Measurements from ENCODE around the gene ESPL1. TPM values are rescaled to one million over a fixed set of nuclear protein-coding genes. Genes with fewer than 3 reads are reported as not detected.
A peak's percentile ranks its signal among the peaks of the same experiment; 100 is the strongest.

Gene ESPL1
- polyA plus RNA-seq (ENCODE audit: insufficient read length in 4 of 4), result 10 to 100 TPM in 2 of 4 donors, 1 to 10 TPM in 2; 8.1 to 14.3 (median 9.2) TPM

DNA sequence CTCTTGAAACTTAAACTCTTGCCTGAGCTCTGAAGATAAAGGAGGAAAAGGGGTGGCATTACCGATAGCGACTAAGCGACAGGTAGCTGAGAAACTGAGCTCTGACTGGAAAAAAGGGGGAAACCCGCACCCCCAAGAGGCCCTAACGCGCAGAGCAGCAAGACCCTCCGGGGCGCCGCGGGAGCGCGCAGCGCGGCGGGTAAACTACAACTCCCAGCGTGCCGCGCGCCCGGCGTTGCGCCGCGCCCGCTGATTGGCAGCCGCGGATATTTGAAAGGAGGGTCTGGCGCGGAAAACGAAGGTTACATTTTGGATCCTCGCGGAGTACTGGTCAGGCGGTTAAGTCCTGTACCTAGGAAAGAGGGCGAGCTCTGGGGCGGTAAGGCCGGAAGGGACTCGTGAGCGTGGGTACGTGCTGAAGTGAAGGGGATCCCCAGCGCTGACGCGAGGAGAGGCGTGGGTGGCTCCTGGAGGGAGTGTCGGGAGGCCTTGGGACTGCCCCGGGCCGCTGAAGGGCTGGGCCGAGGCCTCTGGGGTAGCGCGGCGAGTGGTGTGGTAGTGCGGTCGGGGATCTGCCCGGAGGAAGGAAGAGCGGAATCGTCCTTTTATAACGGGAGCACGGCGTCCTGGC lies at the start of gene ESPL1:
Gene ESPL1, plus strand, starts transcription at position 301 of the 631 bp plus-strand sequence. CDS start 468 bp downstream, outside the sequence.
- peak; percentile 60 to 76 (median 72) for DNase-seq (ENCODE audit: low read depth in 4 of 4, low spot score in 3 of 4)

DNA sequence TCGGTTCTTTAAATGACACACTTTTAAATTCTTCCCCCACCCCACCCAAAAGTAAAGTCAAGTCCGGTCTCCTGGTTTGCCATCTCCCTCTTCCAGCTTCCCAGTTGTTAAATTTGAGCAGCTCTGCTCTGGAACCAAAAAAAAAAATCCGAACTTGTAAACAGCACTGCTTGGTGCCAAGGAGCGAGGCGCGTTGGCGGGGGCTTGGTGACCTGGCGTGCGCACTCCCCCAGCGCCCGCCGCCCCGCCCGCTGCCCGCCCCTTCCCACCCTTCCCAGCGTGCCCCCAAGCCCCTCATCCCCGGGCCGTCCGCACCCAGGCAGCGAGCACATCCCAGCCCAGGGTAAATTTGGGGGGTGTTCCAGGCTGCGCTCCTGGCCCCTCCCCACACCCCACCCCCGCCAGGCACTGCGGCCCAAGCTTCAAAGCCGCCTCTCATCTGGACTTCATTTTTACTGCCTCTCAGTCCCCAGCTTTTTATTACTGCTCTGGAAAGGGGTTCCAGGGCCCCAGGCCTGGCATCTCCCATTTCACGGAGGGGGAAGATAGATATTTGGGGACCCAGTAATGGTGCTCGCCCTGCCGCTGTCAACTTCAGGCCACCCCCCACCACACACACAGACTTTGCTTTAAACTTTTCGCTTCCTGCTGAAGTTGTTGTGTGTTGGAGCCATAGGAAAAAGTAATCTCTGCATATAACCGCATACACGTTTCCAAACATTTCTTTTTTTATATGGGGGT lies 49.4 kb upstream of the ESPL1 start:
- no peak for DNase-seq (ENCODE audit: low read depth in 4 of 4, low spot score in 3 of 4)

DNA sequence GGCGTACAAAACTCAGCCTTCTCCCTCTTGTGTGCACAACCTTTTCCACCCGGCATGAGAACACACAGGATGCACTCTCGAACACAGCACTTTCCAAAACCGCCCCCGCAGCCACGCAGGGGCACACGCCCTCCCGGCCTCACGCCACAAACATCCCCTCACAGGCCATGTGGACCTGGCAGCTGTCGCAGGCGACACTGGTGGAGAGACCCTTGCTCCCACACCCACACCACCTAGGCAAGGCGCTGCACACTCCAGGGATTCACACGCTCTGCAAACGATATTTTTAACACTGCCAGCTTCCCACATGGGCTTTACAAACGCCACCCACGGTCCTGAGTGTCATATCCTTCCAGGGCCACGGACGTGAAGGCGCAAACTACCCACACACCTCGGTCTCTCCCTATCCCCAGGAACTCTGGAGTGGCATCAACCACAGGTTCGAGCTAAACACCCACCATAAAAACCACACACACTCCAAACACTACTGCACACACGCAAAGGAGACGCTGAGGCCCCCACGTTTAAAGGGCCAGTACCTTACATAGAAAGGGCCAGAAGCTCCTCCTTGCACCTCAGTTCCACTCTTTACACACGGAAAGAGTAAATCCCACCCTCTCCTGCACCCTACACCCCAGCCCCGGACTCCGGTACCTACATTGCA lies 48.7 kb upstream of the ESPL1 start:
- DNase-seq (ENCODE audit: low read depth in 4 of 4, low spot score in 3 of 4), result no peak

DNA sequence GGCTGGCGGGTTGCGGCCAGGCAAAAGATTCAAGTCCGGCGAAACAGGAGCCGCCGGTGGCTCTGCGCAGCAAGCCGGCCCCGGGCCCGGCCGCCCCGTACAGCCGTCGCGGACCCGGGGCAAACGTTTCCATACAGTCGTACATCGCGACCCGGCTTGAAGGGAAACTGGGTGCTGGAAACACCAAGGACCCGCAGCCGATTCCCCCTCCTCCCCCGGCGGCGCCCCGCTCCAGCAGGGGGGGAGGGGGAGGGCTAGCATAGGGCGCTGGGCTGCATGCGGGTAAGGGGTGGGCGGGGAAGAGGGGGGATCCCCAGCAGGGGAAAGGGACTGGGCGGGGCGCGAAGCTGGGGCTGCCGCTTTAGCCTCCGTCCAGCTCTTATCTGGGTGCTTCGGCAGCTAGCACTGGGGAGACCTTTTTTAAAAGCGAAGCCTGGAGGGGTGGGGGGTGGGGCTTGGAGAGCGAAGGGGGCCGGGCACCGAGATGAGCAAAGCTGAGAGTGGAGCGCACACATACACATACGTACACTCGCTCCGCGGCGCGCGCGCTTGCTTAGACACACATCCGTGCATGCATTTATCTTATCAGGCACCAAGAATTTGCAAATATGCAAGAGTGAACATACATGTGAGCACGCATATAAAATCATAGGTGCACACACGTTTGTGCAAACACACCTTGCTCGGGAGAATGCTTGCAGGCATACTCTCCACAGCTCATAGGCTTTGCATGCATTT lies 48.0 kb upstream of the ESPL1 start:
- DNase-seq (ENCODE audit: low read depth in 4 of 4, low spot score in 3 of 4), result no peak

DNA sequence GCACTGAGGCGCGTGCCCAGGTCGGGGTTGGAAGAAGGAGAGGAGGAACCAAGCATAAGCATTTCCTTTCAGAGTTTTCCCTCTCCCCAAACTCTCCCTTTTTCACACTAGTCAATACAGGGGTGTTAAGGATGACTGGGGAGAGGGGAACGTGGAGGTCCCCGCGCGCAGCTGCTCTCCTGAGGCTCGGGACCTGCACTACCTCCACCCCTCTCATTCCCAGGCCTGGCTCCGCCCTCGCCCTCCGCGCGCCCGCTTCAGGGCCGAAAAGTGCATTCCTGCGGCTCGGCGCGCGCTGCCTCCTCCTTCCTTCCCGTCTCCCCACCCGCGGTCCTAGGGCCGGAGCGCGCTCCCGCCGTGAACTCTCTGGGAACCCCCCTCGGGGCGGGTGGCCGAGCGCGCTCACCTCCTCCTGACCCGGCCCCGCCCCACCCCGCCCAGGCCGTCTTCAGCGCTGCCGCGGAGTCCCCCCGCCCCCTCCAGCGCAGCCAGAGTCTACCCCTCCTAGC lies 47.4 kb upstream of the ESPL1 start:
- DNase-seq (ENCODE audit: low read depth in 4 of 4, low spot score in 3 of 4), result peak in 3 of 4 donors; percentile 72 to 84 (median 80)

DNA sequence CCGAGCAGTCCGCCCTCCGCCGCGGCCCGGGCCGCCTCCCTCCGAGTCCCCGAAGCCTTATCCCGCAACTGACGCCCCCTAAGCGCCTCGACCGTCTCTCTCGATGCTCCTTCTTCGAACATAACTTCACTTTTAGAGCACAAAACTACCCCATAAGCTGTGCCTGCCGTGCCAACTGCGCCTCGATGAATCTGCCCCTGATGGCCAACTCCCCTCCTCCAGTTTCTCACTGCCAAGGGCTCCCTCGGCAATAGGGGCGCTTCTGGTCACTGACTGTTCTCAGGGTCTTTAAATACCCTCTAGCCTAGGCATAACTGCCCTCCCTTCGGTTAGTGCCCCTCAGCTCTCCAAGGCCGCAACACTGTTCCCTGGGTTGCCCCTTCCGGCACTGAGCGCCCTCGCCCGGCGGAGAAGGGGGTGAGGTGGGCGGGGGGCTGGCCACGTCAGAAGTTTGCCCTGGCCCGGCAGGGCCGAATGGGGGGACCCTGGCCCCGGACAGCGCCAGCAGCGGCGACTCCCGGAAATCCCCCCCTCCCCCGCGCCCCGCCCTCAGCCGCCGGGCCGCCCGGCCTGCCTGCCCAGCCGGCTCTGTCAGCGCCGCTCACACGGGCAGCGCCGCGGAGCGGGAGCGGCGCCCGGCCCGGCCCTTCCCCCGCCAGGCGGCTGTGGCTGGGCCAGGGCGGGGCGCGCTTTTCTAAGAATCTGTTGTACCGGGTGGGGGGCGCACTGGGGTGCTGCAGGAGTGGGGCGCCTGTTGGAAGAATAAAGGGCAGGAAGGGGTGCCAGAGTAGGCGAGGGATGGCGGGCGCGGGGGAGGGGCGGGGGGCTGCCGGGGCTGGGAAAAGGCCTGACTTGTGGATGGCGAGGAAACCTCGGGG lies 46.7 kb upstream of the ESPL1 start:
- DNase-seq (ENCODE audit: low read depth in 4 of 4, low spot score in 3 of 4), result no peak

DNA sequence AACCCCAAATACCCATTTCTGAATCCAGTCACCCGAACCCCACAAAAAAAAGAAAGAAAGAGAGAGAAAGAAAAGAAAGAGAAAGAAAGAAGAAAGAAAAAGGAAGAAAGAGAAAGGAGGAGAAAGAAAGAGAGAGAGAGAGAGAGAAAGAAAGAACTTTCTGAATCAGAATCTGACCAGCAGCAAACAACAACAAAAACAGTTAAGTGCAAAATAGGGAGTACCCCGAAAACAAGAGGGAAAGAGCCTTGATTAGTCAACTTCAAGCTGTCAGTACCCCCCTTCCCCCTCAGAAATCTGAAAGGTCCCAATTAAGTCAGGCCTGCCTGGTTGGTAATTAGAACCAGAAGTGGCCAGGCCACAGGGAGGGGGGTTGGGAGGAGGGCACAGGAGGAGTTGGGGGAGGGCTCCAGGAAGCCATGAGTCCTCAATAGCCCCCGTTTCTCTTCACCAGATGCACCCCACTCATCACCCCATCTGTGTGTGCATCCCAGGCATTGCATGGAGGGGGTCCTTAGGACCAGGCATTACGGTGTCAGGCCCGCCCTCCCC lies 45.9 kb upstream of the ESPL1 start:
- DNase-seq (ENCODE audit: low read depth in 4 of 4, low spot score in 3 of 4), result no peak

DNA sequence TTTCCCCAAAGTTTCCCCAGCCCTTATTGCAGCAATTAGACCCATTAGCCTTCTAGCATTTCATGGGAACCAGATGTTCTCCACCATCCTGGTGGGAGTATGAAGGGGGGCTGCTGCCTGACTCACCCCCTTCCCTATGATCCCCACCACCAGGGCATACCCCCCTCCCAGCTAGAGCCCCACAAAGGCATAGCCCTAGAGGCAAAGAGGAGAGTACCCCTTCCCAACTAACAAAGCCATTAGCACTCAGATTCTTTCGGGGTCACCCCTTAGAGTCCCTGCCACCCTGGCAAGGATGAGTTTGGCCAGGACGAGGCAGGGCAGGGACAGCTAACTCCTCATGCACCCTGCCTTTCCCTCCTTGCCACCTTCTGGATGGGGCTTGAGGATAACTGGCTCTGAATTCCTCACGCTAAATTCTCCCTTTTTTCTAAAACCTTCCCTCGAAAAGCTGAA lies 45.3 kb upstream of the ESPL1 start:
- DNase-seq (ENCODE audit: low read depth in 4 of 4, low spot score in 3 of 4), result no peak

DNA sequence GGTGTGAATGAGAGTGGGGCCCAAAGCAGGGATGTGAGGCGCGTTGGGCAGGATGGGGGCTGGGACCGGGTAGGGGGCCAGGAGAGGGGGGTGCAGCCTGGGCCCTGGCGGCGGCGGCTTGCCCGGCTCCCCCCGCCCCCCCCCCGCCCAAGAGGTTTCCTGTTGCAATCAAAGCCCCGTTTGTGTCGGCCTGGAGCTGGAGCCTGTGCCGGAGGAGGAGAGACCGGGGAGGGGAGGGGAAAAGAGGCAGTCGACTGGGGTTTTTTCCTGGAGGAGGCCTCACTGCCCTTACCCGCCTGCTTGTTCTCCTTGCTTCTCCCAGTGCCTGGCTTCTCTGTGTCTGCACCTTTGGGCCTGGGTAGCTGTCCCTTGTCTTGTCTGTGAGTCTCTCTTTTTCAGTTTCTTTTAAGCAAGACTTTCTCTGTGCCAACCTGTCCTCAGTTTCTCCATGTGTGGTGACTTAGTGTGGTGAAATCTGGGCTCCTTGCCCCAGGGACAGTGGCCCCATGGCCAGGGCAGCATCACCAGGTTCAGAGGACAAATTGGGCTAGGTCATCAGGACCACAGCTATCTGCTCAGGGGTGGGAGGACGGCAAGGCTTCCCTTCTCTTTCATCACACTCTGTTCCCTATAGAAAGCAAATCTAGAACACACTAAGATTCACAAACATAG lies 44.6 kb upstream of the ESPL1 start:
- no peak for DNase-seq (ENCODE audit: low read depth in 4 of 4, low spot score in 3 of 4)

DNA sequence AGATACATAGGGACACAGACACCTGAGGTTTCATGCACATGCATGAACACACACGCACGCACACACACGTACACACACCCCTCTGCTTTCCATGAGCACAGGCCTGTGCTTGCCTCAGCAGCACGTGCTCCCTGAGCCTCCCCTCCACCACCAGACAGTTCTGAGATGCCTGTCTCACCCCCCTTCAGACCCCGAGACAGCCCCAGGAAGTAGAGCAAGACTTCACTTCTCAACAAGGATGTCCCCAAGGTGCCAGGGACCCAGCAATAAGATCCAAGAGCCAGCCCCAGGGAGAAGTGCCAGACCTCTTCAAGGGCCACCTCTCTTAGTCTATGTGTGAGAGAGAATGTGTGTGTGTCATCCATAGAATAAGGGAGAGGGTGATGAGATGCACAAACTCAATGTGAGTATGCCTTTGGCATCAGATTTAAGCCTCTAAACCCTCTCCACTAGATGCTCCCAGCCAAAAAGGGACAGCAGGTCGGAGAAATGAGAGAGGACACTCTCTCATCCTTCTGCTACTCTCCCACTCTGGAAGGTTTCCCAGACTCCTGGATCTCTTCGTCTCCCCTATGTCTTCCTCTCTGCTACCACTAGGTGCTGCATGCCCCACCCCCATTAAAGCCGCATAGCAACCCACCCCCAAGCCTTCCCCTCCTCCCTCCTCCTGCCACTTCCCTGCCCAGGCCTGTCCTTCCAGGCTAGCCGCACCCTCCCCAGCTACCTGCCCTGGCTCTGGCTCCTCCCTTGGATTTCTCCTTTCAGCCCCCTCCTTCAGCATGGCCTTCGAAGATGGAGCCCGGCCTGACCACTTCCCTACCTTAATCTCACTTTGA lies 43.8 kb upstream of the ESPL1 start:
- DNase-seq (ENCODE audit: low read depth in 4 of 4, low spot score in 3 of 4), result no peak

DNA sequence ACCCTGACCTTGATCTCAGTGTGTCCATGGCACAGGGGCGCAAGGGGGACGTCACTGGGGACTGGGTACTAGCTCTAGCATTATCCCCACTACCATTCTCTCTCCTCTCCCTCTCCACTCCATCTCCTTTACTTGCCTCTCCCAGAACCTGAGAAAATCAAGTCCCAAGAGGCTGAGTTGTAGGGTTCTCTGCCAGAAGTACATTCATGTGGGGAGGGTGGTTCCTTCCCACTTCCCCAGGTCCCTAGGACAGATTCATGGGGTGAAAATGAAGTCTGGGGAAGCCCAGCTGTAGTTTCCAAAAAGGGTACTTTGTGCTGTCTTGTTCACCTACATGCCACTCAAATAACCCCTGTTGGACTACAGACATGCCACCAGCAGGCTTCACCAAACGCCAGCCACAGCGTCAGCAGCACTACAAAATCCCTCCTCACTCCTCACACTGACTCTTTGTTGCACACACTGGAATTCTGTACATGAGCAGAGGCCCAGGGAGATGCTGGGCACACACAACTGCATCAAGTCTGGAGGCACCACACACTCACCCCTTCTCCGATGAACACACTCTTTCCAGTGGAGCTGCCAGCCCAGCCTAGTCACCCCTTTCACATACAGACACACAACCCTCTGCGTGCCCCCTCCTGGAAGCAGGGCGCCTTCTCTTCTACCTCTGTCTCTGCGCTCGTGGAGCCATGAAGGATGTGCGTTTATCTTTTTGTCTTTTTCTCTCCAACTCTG lies 43.0 kb upstream of the ESPL1 start:
- DNase-seq (ENCODE audit: low read depth in 4 of 4, low spot score in 3 of 4), result no peak

DNA sequence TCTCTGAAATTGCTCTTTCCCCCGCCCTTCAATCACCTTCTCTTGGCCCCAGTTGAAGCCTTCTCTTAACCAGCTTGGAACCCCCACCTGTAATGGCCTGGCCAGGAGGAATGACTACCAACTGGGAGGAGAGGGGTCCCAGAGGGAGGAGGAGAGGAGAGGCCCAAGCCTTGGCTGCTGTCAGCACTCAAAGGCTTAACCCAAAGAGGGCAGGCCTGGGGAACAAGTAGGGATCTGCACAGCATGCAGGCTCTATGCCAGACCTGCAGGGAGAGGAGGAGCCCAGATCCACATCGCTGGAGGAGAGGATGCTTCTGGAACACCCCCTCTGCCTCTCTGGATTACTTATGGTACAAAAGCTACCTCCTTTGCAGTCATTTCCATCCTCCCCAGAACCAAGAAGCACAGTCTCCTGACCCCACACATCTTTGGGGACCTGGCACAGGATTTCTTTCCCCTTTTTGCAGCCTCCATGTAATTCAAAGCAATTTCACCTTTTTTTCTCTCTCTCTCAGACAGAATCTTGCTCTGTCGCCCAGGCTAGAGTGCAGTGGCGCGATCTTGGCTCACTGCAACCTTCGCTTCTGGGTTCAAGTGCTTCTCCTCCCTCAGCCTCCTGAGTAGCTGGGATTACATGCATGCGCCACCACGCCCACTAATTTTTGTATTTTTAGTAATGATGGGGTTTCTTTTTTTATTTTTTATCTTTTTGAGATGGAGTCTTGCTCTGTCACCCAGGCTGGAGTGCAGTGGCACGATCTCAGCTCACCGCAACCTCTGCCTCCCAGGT lies 42.3 kb upstream of the ESPL1 start:
- no peak for DNase-seq (ENCODE audit: low read depth in 4 of 4, low spot score in 3 of 4)

DNA sequence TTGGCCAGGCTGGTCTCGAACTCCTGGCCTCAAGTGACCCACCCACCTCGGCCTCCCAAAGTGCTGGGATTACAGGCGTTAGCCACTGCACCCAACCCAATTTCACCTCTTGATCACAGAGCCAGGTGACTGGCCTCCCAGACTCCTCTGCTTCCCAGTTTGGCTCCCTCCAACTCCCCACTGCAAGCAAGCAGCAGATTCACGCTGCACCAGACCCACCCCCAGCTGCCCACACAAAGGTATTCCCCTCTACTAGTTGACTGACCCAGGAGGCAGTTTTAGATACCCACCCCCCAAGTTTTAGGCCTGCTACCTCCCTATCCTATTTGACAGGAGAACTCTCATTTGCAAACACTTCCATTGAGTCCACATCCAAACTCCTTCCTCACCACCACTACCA lies 41.3 kb upstream of the ESPL1 start:
- DNase-seq (ENCODE audit: low read depth in 4 of 4, low spot score in 3 of 4), result no peak

DNA sequence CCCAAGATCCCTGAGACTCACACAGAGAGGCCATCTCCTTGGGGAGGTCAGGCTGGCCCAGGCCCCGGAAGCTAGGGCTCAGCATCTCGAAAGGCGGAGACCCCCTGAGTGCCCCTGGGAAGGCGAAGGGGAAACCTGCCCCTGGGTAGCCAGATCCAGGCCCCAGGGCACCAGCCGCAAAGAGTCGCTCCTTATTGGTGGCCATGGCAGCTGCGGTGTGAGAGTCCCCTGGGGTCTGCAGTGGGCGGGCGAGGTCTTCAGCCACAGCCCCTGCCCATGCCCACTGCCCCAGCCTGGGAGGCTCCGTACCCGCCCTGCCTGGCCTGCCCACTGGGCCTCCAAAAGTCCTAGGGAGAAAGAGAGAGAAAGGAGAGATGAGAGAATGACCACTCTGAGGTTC lies 40.8 kb upstream of the ESPL1 start:
- DNase-seq (ENCODE audit: low read depth in 4 of 4, low spot score in 3 of 4), result no peak

DNA sequence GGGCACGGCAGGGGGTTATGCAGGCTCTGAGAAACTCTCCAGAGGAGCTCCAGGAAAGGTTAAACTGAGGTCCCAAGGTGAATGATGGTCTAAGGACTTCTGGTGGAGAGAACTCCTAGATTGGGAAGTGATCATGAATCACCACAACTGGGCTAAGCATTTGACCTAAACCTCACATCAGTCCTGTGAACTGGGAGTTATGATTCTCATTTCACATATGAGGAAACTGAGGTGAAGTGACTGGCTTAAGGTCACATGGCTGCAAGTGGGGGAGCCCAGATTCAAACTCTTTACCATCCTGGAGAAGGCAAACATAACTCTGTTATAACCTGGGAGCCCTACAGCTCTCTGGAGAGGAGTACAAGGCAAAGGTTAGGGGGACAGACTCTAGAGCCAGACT lies 40.3 kb upstream of the ESPL1 start:
- no peak for DNase-seq (ENCODE audit: low read depth in 4 of 4, low spot score in 3 of 4)

DNA sequence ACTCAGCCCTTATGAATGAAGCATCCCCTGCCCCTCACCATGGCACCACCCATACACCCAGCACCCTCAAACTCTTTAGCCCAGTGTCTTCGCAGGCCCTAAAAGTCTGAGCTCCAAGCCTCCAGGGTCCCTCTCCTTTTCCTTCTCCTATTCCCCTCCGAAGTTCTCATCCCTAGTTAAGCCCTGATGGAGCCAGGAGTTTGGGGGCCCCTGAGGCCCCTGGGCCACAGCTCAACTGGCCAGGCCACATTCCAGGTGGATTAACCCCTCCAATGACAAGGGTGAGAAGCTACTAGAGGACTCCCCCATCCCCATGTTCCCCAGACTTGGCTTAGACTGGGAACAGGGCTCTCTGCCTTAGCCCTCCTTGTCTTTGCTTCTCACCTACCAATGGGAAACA lies 38.6 kb upstream of the ESPL1 start:
- no peak for DNase-seq (ENCODE audit: low read depth in 4 of 4, low spot score in 3 of 4)
